Neural progenitor cell (in vitro differentiated cells): ENCODE measurements around the gene FAM149A. TPM values are rescaled to one million over a fixed set of nuclear protein-coding genes. Genes with fewer than 3 reads are reported as not detected.
A peak's percentile ranks its signal among the peaks of the same experiment; 100 is the strongest.

Experiments
- DNase-seq: peaks from one replicate; pipeline ENCODE4 v3.0.0-alpha.2; 2016; ENCODE audit warnings: low spot score
- H2AFZ ChIP-seq: fragments of 200-600 bp; sonication (generic); replicated peaks from 2 replicates; pipeline ENCODE4 v1.6.1; 2016; ENCODE audit warnings: antibody characterized with exemption
- H3F3A ChIP-seq: fragments of 200-600 bp; sonication (generic); 2 replicates; pipeline ENCODE4 v1.6.1; 2016; ENCODE audit warnings: antibody characterized with exemption, low read depth
- H3K27ac ChIP-seq: fragments of 200-600 bp; sonication (generic); 2 replicates; pipeline ENCODE4 v1.5.1; 2016; ENCODE audit warnings: mild to moderate bottlenecking
- H3K27me3 ChIP-seq: fragments of 200-600 bp; sonication (generic); 2 replicates; pipeline ENCODE4 v1.6.1; 2016; ENCODE audit warnings: mild to moderate bottlenecking, moderate library complexity
- H3K36me3 ChIP-seq: fragments of 200-600 bp; sonication (generic); 2 replicates; pipeline ENCODE4 v1.5.1; 2016
- H3K4me1 ChIP-seq: fragments of 200-600 bp; sonication (generic); 2 replicates; pipeline ENCODE4 v1.6.1; 2016; ENCODE audit warnings: mixed run types
- H3K4me2 ChIP-seq: fragments of 200-600 bp; sonication (generic); 2 replicates; pipeline ENCODE4 v1.6.1; 2016
- H3K4me3 ChIP-seq: fragments of 200-600 bp; sonication (generic); 2 replicates; pipeline ENCODE4 v1.5.1; 2016
- H3K79me2 ChIP-seq: fragments of 200-600 bp; sonication (generic); 2 replicates; pipeline ENCODE4 v1.6.1; 2016; ENCODE audit warnings: low read depth
- H3K9ac ChIP-seq: fragments of 200-600 bp; sonication (generic); 2 replicates; pipeline ENCODE4 v1.6.1; 2016
- H3K9me3 ChIP-seq: fragments of 200-600 bp; sonication (generic); 2 replicates; pipeline ENCODE4 v1.5.1; 2016; ENCODE audit warnings: low read depth
- H4K20me1 ChIP-seq: fragments of 200-600 bp; sonication (generic); 2 replicates; pipeline ENCODE4 v1.6.1; 2016; ENCODE audit warnings: low read depth
- H3K27ac Mint-ChIP-seq: 3 replicates; pipeline ENCODE4 v1.8.0; 2021; ENCODE audit warnings: mixed read lengths
- H3K27me3 Mint-ChIP-seq: 2 replicates; pipeline ENCODE4 v1.8.0; 2022; ENCODE audit warnings: low read depth, mild to moderate bottlenecking, inconsistent platforms, moderate library complexity, mixed read lengths; ENCODE audit not compliant: insufficient read depth
- H3K36me3 Mint-ChIP-seq: 3 replicates; pipeline ENCODE4 v1.8.0; 2021; ENCODE audit warnings: mixed read lengths
- H3K4me1 Mint-ChIP-seq: 3 replicates; pipeline ENCODE4 v1.8.0; 2021; ENCODE audit warnings: mixed read lengths
- H3K4me3 Mint-ChIP-seq: 3 replicates; pipeline ENCODE4 v1.8.0; 2021; ENCODE audit warnings: mild to moderate bottlenecking, moderate library complexity, mixed read lengths
- H3K9me3 Mint-ChIP-seq: 3 replicates; pipeline ENCODE4 v1.8.0; 2020; ENCODE audit warnings: mixed read lengths
- EZH2 ChIP-seq: fragments of 200-600 bp; sonication (generic); IDR thresholded peaks from 2 replicates; pipeline ENCODE4 v1.6.1; 2017; ENCODE audit warnings: antibody characterized with exemption, mild to moderate bottlenecking, moderate library complexity
- EZH2phosphoT487 ChIP-seq: fragments of 200-600 bp; sonication (generic); IDR thresholded peaks from 2 replicates; pipeline ENCODE4 v1.6.1; 2017; ENCODE audit warnings: antibody characterized with exemption
- small RNA-seq: library from RNA; depleted of rRNA; stranded (forward); fragments of <200 nt; gene quantifications from one replicate; pipeline ENCODE3, GENCODE V24; 2015
- total RNA-seq: library from RNA; depleted of rRNA; stranded (reverse); fragments of >200 nt; gene quantifications from 2 replicates; pipeline ENCODE4 v1.2.3, GENCODE V29; 2015; ENCODE audit warnings: low replicate concordance
- TF ChIP-seq, protein P1 (sequence below): fragments of 200-600 bp; sonication (generic); IDR thresholded peaks from 2 replicates; pipeline ENCODE4 v1.5.1; 2017; ENCODE audit warnings: antibody characterized with exemption, mild to moderate bottlenecking

Gene FAM149A
- total RNA-seq, 1 donor from 2014 or later: 4.6 TPM

GRCh38 chr4:186217733-186218293, 113.3 kb downstream of the FAM149A start:
- no peak for TF ChIP-seq EZH2
- TF ChIP-seq EZH2phosphoT487: no peak
- TF ChIP-seq, protein P1, sequence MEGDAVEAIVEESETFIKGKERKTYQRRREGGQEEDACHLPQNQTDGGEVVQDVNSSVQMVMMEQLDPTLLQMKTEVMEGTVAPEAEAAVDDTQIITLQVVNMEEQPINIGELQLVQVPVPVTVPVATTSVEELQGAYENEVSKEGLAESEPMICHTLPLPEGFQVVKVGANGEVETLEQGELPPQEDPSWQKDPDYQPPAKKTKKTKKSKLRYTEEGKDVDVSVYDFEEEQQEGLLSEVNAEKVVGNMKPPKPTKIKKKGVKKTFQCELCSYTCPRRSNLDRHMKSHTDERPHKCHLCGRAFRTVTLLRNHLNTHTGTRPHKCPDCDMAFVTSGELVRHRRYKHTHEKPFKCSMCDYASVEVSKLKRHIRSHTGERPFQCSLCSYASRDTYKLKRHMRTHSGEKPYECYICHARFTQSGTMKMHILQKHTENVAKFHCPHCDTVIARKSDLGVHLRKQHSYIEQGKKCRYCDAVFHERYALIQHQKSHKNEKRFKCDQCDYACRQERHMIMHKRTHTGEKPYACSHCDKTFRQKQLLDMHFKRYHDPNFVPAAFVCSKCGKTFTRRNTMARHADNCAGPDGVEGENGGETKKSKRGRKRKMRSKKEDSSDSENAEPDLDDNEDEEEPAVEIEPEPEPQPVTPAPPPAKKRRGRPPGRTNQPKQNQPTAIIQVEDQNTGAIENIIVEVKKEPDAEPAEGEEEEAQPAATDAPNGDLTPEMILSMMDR: no peak
- no peaks in the 10 kb centered on the region for H3K9me3 Mint-ChIP-seq
- peaks cover 3% of the 10 kb centered on the region for H3K9me3 ChIP-seq

DNA sequence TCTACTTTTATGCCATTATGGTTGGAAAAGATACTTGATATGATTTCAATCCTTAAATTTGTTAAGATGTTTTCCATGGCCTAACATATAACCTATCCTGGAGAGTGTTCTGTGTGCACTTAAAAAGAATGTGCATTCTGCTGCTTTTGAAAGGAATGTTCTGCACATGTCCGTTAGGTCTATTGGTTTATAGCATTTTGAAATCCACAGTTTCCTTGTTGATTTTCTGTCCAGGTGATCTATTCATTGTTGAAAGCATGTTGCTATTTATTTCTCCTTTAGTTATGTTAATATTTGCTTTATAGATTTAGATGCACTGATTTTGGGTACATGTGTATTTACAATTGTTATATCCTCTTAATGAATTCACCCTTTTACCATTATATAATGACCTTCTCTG, 117.1 kb downstream of the FAM149A start:
- Mint-ChIP-seq H3K36me3 (peaks cover 7% of the 10 kb centered on the region), H3K4me1 (no peaks in the 10 kb centered on the region), H3K27me3 (peaks cover 2% of the 10 kb centered on the region), H3K9me3 (peaks cover 25% of the 10 kb centered on the region), H3K27ac (no peak overlapping the region), H3K4me3 (no peak overlapping the region)
- Histone ChIP-seq H3K36me3 (no peaks in the 10 kb centered on the region), H3K79me2 (no peaks in the 10 kb centered on the region), H4K20me1 (no peaks in the 10 kb centered on the region), H2AFZ (no peak overlapping the region), H3K27me3 (no peaks in the 10 kb centered on the region), H3F3A (no peaks in the 10 kb centered on the region), H3K27ac (no peak overlapping the region), H3K4me3 (no peak overlapping the region), H3K9me3 (peaks cover 12% of the 10 kb centered on the region), H3K9ac (no peak overlapping the region), H3K4me2 (no peak overlapping the region), H3K4me1 (no peaks in the 10 kb centered on the region)
- DNase-seq: no peak
- TF ChIP-seq, protein P1: no peak
- TF ChIP-seq EZH2 (no peak), EZH2phosphoT487 (no peak)

More at GRCh38 chr4:186217733-186218293, 113.3 kb downstream of the FAM149A start:
- H3K27me3 ChIP-seq: no peaks in the 10 kb centered on the region
- no peak overlapping the region for H3K4me3 Mint-ChIP-seq
- H3F3A ChIP-seq: no peaks in the 10 kb centered on the region
- H3K27ac ChIP-seq: no peak overlapping the region
- no peak overlapping the region for H3K4me2 ChIP-seq
- no peaks in the 10 kb centered on the region for H3K36me3 ChIP-seq
- no peaks in the 10 kb centered on the region for H4K20me1 ChIP-seq
- H3K4me1 ChIP-seq: no peaks in the 10 kb centered on the region
- peak overlapping the region; percentile 12 for H2AFZ ChIP-seq
- DNase-seq: no peak
- peaks cover 2% of the 10 kb centered on the region for H3K27me3 Mint-ChIP-seq
- H3K4me3 ChIP-seq: no peak overlapping the region
- H3K27ac Mint-ChIP-seq: no peak overlapping the region
- H3K4me1 Mint-ChIP-seq: no peaks in the 10 kb centered on the region
- H3K79me2 ChIP-seq: no peaks in the 10 kb centered on the region
- no peak overlapping the region for H3K9ac ChIP-seq
- no peaks in the 10 kb centered on the region for H3K36me3 Mint-ChIP-seq

Small RNA genes lying within 50 kb of the gene (small RNA-seq; reads per million reads assigned to genes)
- gene RF00322: not detected

Other genes with a start within 250 kb of the FAM149A start
- gene TLR3, start 35.5 kb upstream of the FAM149A start, total RNA-seq: 0.62 and 0.92 TPM in 2 replicates
- gene CYP4V2, start 86.9 kb downstream of the FAM149A start, total RNA-seq: 0.37 and 1.3 TPM in 2 replicates
- gene KLKB1, start 122.8 kb downstream of the FAM149A start, total RNA-seq: 0.39 TPM in 1 of 2 replicates, not detected in the other
- not detected in 2 replicates for gene F11, start 161.5 kb downstream of the FAM149A start, total RNA-seq